SHP77 (cell line): ENCODE data around the gene PRRG2.

ENCODE experiments used
- DNase-seq, 2 experiments: peaks; one replicate each; lab custom pipeline; 2025; lab: John Stamatoyannopoulos, UW

The PRRG2 gene

DNA sequence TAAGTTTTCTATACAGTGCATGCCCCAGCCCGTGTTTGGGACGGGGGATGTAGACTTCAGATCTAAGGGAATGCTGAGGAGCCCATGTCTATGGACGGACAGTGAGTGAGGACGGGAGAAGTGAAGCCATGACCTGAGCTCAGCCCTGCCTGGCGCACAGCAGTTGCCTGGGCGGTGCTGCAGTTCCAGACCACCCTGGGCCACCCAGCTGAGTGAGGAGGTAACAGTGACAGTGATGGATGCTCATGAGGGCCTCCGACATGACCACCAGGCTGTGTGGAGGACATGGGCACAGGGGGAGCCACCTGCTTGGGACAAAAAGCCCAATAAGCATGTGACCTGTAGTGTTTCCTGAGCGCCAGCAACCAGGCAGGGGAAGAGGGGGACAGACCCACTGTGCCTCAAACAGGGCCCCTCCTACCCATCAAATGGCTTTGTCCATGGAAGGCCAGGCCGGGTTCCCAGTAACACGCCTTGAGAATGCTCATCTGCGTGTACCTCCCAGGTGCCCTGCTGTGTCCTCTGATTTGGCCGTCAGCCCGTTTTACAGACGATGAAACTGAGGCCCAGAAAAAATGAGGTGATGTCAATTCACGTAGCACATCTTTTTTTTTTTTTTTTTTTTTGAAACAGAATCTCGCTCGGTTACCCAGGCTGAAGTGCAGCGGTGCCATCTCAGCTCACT, 23.3 kb upstream of the PRRG2 start:
- DNase-seq, result no peak

- no peak for DNase-seq
These were observed 22.5 kb upstream of the PRRG2 start for GRCh38 chr19:49558591-49558990.

GRCh38 chr19:49559443-49559842, 21.7 kb upstream of the PRRG2 start:
- no peak for DNase-seq

GRCh38 chr19:49559928-49560327, 21.2 kb upstream of the PRRG2 start:
- DNase-seq, result no peak

DNA sequence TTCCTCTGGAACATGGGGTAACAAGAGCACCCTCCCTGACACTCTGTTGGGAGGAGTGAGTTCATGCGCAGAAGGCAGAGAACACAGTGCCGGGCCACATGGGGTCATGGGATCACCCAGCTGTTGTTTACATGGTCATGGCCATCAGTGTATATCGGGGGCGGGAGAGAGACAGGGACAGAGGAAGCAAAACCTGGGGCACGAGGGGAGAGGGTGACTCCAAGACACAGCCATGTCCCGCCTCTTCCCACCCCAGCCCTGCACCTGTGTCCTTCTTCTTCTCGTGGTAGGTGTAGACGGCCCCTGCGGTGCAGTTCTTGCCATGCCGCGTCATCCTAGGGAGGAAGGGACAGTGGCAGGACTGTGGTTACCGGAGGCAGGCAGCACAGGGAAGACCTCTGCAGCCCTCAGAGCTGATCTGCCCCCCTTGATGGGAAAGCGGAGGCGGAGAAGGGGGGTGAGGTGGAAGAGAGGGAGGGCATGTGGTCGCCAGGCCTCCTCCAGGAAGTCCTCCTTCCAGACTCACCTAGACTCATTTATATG, 20.7 kb upstream of the PRRG2 start:
- no peak for DNase-seq

GRCh38 chr19:49564616-49565045, 16.5 kb upstream of the PRRG2 start:
- DNase-seq, result no peak

DNA sequence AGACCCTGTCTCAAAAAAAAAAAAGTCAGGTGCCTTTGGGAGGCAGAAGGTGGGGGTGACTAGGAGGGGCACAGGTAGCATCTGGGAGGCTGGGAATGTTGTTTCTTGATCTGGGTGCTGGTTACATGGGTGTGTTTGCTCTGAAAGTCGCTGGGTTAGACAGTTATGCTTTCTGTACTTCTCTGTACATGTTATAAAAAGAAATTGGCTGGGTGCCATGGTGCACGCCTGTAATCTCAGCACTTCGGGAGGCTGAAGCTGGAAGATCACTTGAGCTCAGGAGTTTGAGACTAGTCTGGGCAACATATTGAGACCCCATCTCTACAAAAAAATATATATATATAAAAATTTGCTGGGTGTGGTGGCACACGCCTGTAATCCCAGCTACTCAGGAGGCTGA, 15.9 kb upstream of the PRRG2 start:
- no peak for DNase-seq

DNA sequence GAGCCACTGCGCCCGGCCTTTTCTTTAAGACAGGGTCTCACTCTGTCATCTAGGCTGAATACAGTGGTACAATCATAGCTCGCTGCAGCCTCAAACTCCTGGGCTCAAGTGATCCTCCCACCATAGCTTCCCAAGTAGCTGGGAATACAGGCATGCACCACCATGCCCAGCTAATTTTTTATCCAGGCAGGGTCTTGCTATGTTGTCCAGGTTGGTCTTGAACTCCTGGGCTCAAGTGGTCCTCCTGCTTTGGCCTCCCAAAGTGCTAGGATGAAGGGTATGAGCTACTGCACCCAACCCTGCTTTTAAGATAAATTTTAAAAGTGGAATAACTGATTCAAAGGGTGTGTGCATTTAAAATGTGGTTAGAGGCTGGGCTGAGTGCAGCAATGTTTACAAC, 14.8 kb upstream of the PRRG2 start:
- no peak for DNase-seq

- no peak for DNase-seq
These were observed 13.2 kb upstream of the PRRG2 start for GRCh38 chr19:49567861-49568441.

DNA sequence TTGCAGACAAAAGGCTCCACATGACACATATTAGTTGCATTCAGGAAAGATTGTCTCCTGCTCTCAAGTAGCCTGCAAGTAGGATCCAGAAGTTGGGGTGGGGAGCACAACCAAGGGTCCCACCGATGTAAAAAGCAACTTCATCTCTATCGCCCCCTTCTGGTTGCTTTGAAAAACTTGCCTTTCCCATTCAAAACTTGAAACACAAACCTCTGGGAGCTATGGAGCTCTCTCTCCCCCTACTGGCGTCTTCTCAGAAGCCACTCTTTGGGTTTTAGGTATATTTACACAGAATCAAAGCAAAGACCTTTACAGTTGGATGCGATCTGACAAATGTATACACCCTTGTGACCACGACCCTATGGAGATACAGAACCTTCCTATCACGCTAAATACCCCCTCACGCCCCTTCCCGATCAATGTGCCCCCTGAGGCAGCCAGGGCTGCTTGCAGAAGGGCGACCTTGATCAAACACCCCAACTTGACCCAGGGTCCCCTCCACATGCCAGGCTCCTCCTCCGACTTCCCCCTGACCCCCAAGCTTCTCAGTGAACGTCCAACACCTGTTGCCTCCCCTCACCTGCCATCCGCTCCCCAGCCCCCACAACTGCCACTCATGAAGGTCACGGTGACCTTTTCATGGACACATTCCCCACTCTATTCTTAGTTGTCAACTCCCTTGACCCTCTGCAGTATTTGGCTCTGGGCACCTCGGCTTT, 10.8 kb upstream of the PRRG2 start:
- DNase-seq, result peak; percentile 72 to 74

GRCh38 chr19:49570997-49571676, 10.0 kb upstream of the PRRG2 start:
- DNase-seq, result peak; percentile 17 to 61

- no peak for DNase-seq
These were observed 8.1 kb upstream of the PRRG2 start for GRCh38 chr19:49573009-49573408.

GRCh38 chr19:49573425-49573824, 7.7 kb upstream of the PRRG2 start:
- no peak for DNase-seq

- no peak for DNase-seq
These were observed 6.8 kb upstream of the PRRG2 start for GRCh38 chr19:49574206-49574755.

DNA sequence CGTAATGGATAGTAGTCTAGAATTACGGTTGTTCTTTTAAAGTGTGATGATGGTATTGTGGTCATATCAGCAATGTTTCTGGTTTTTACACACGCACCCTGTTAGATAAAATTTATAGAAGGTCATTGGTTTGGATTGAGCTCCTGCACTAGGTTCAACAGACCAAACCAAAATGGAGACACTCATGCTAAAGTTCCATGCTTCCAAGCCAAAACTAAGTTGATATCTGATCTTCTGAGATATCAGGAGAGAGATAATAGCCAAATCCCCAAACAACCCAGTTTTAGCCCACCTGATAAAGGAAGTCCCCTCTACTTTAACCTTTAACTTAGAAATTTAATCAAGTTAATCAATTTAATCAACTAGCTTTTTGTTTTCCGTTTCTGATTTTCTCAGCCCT, 1.9 kb upstream of the PRRG2 start:
- DNase-seq, result no peak

GRCh38 chr19:49579947-49580263, 1.2 kb upstream of the PRRG2 start:
- DNase-seq, result no peak

DNA sequence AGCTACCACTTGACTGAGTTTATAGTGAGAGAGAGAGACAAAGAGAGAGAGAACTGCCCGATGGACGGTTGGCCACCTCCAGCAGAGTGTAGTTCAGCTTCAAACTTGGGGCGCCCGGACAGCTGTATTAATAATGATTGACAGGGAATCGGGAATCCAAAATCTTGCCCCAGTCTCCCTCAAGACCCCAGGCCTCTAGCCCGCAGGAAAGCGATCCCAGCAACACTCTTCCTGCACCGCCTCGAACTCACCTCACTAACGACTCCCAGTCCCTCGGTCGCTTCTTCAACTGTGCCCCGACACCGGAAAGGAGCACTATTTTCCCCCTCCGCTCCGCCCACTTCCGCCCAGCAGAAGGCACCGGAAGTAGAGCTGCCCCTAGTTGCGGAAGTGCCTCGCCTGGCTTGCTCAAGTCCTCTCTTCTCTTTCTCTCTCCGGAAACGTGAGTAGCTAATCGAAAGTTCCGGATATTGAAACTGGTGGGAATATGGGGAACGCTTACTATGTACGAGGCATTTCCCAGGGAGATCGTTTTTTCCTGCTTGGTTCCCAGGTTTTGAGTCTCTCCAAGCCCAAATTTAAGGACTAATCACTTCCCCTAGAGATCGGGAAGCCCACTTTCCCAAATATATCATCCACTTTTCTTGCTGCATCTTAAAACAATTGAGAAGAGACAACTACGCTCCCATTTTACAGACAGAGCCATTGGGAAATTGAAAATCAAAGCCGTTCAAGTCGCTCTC, 681 bp upstream of the PRRG2 start, which contains the start of gene NOSIP:
Gene NOSIP, minus strand, starts transcription at position 293 of the 743 bp plus-strand sequence. CDS start 19,865 bp downstream, outside the sequence.
- DNase-seq, result peak; percentile 91

GRCh38 chr19:49583239-49583638, 2.1 kb downstream of the PRRG2 start:
- no peak for DNase-seq

DNA sequence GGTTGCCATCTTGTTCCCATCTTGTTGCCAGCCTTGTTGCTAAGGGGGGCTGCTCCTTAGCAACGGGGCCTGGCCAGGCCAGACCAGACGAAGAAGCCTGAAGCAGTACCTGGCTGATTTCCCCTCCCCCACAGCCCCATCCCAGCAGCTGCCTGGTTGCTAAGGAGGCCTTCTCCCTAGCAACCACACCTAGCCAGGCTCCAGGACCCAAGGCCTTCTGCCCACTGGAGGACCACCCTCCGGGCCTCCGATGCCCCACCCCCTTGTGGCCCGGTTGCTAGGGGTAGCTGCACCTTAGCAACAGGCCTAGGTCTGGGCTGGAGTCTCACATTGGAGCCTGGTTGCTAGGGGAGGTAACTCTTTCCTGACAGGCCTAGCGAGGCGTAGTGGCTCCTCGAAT, 3.9 kb downstream of the PRRG2 start:
- DNase-seq, result no peak

DNA sequence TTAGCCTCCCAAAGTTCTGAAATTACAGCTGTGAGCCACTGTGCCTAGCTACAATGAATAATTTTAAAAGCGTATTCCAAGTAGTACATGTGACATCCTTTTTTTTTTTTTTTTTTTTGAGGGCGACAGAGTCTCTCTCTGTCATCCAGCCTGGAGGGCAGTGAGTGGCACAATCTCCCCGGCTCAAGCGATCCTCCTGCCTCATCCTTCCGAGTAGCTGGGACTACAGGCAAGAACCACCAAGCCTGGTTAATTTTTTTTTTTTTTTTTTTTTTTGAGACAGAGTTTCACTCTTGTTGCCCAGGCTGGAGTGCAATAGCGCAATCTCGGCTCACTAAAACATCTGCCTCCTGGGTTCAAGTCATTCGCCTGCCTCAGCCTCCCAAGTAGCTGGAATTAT, 6.1 kb downstream of the PRRG2 start:
- no peak for DNase-seq

GRCh38 chr19:49588365-49589122, 7.4 kb downstream of the PRRG2 start:
- DNase-seq, result no peak
